Liver (tissue), 9 donors: ENCODE measurements around the gene OR2V1. TPM values are rescaled to one million over a fixed set of nuclear protein-coding genes. Genes with fewer than 3 reads are reported as not detected.

Experiments
- DNase-seq: peaks from one replicate; pipeline ENCODE4 v3.0.0-alpha.2; 2017; ENCODE audit warnings: low spot score
- H3K27ac ChIP-seq, 2 donors: one replicate each; pipeline ENCODE4 v1.7.0; 2013; ENCODE audit warnings: inconsistent platforms in 2 of 2, low read length in 2 of 2, control low read depth in 1 of 2, low read depth in 1 of 2, mild to moderate bottlenecking in 1 of 2
- H3K27me3 ChIP-seq, 4 donors: one replicate each; pipeline versions ENCODE4 v1.6.1 to v1.7.0; 2013; ENCODE audit warnings: low read length in 3 of 4, inconsistent platforms in 1 of 4, mild to moderate bottlenecking in 1 of 4, moderate library complexity in 1 of 4; ENCODE audit not compliant: control insufficient read depth in 4 of 4, insufficient read depth in 4 of 4
- H3K36me3 ChIP-seq, 4 donors: one replicate each; pipeline versions ENCODE4 v1.6.1 to v1.7.0; 2013; ENCODE audit warnings: low read length in 3 of 4, mild to moderate bottlenecking in 3 of 4, low read depth in 1 of 4, moderate library complexity in 1 of 4; ENCODE audit not compliant: control insufficient read depth in 4 of 4, insufficient read depth in 3 of 4
- H3K4me1 ChIP-seq, 4 donors: one replicate each; pipeline versions ENCODE4 v1.6.1 to v1.7.0; 2013; ENCODE audit warnings: low read length in 3 of 4, mild to moderate bottlenecking in 3 of 4, moderate library complexity in 1 of 4; ENCODE audit not compliant: control insufficient read depth in 4 of 4, insufficient read depth in 4 of 4
- H3K4me3 ChIP-seq, 3 donors: one replicate each; pipeline versions ENCODE4 v1.6.1 to v1.7.0; 2013; ENCODE audit warnings: low read length in 3 of 3, control low read depth in 1 of 3, low read depth in 1 of 3, mild to moderate bottlenecking in 1 of 3
- H3K9ac ChIP-seq, 2 donors: one replicate each; pipeline ENCODE4 v1.7.0; 2013; ENCODE audit warnings: low read length in 2 of 2, mild to moderate bottlenecking in 2 of 2, moderate library complexity in 2 of 2, control low read depth in 1 of 2, low read depth in 1 of 2
- H3K9me3 ChIP-seq, 4 donors: one replicate each; pipeline versions ENCODE4 v1.6.1 to v1.7.0; 2013; ENCODE audit warnings: low read length in 3 of 4; ENCODE audit not compliant: control insufficient read depth in 4 of 4
- FOXA1 ChIP-seq: IDR thresholded peaks from 2 replicates; pipeline ENCODE4 v1.6.1; 2016; ENCODE audit warnings: antibody characterized with exemption
- FOXA2 ChIP-seq: IDR thresholded peaks from 2 replicates; pipeline ENCODE4 v1.6.1; 2016; ENCODE audit warnings: antibody characterized with exemption
- JUND ChIP-seq, 2 donors: IDR thresholded peaks; 2 replicates each; pipeline ENCODE4 v1.6.1; 2016; ENCODE audit warnings: antibody characterized with exemption in 2 of 2
- NR2F2 ChIP-seq: IDR thresholded peaks from 2 replicates; pipeline ENCODE4 v1.6.1; 2016; ENCODE audit warnings: antibody characterized with exemption
- RAD21 ChIP-seq, 2 donors: IDR thresholded peaks; 2 replicates each; pipeline ENCODE4 v1.6.1; 2016; ENCODE audit warnings: antibody characterized with exemption in 2 of 2, mild to moderate bottlenecking in 2 of 2
- TAF1 ChIP-seq: conservative IDR thresholded peaks from 2 replicates; pipeline ENCODE4 v1.6.1; 2016; ENCODE audit warnings: antibody characterized with exemption, mild to moderate bottlenecking
- YY1 ChIP-seq: IDR thresholded peaks from 2 replicates; pipeline ENCODE4 v1.6.1; 2016; ENCODE audit warnings: antibody characterized with exemption, mild to moderate bottlenecking
- WGBS: extraction: QIAGEN DNeasy Blood & Tissue Kit; methylation state at CpG from one replicate; pipeline ENCODE4 v1.1.7; 2013; 5-methylcytosine and 5-hydroxymethylcytosine counted together
- polyA plus RNA-seq, 2 donors: library from polyadenylated mRNA; stranded (reverse) in 1 of 2; unstranded in 1 of 2; fragments of 200-250 nt in 1 of 2; fragments of >200 nt in 1 of 2; fragmentation: Nextera tagmentation in 1 of 2; extraction: Ambion mirVana in 1 of 2; gene quantifications; one replicate each; pipeline versions ENCODE4 v1.2.1 to v1.2.3, GENCODE V29; 2013 to 2015
- total RNA-seq, 2 donors: library from RNA; depleted of rRNA; stranded (reverse); fragments of >200 nt; gene quantifications; one replicate each; pipeline ENCODE4 v1.2.3, GENCODE V29; 2014
- TF ChIP-seq, protein P1 (sequence below): IDR thresholded peaks from 2 replicates; pipeline ENCODE4 v1.6.1; 2016; ENCODE audit warnings: antibody characterized with exemption
- TF ChIP-seq, protein P2 (sequence below): fragments of 150-350 bp; IDR thresholded peaks from 2 replicates; pipeline ENCODE4 v1.5.1; 2017; ENCODE audit warnings: improper control_type of control experiment, low read depth, low read length; ENCODE audit not compliant: missing input control
- TF ChIP-seq, protein P3 (sequence below): IDR thresholded peaks from 2 replicates; pipeline ENCODE4 v1.6.1; 2016; ENCODE audit warnings: antibody characterized with exemption, mild to moderate bottlenecking
- TF ChIP-seq, protein P4 (sequence below): IDR thresholded peaks from 2 replicates; pipeline ENCODE4 v1.6.1; 2016; ENCODE audit warnings: antibody characterized with exemption
- TF ChIP-seq, protein P5 (sequence below): IDR thresholded peaks from 2 replicates; pipeline ENCODE4 v1.6.1; 2016; ENCODE audit warnings: antibody characterized with exemption
- donor health status: healthy.
- donor health status: healthy.
- donor health status: healthy.
- donor health status: healthy.
- donor health status: healthy.

The OR2V1 gene
- total and polyA plus RNA-seq, 4 donors = not detected

DNA sequence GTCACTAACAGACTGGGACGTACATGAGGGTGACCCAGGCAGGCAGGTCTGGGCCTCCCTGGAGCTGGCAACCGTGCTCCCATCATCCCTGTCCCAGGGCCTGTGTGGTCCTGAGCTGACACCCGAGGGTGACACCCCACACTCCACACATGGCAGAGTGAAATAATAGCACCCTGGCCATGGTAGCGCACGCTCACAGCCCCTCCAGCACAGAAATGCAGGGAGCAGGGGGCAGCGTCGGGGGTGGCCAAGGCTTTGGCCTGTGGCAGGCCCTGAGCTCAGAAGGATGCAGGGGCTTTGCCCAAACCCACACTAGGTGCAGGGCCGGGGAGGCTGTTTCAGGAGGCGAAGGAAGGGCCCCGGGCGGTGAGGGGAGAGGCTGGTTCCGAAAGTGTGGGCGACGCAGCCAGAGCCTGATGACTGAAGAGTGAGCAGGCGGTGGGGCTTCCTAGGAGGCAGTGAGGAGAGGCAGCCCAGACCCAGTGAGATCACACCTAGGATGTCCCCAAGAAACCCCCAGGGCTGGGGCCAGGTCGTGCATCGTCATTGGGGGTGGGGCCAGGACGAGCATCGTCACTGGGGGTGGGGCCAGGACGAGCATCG is 29.3 kb upstream of the OR2V1 start:
- H3K27ac ChIP-seq = peak overlapping the region in 1 of 2 donors; percentile 39
- H3K27me3 ChIP-seq = peaks cover 0 to 5% (median 2%) of the 10 kb centered on the region in 4 donors
- H3K36me3 ChIP-seq = no peaks in the 10 kb centered on the region
- no peak overlapping the region for H3K9ac ChIP-seq
- no peaks in the 10 kb centered on the region for H3K9me3 ChIP-seq
- H3K4me1 ChIP-seq = no peaks in the 10 kb centered on the region
- no peak overlapping the region for H3K4me3 ChIP-seq
- TF ChIP-seq JUND (IDR thresholded peaks at IDR 0.05) = no peak
- TF ChIP-seq, protein P1, sequence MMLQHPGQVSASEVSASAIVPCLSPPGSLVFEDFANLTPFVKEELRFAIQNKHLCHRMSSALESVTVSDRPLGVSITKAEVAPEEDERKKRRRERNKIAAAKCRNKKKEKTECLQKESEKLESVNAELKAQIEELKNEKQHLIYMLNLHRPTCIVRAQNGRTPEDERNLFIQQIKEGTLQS = no peak
- TF ChIP-seq, protein P2, sequence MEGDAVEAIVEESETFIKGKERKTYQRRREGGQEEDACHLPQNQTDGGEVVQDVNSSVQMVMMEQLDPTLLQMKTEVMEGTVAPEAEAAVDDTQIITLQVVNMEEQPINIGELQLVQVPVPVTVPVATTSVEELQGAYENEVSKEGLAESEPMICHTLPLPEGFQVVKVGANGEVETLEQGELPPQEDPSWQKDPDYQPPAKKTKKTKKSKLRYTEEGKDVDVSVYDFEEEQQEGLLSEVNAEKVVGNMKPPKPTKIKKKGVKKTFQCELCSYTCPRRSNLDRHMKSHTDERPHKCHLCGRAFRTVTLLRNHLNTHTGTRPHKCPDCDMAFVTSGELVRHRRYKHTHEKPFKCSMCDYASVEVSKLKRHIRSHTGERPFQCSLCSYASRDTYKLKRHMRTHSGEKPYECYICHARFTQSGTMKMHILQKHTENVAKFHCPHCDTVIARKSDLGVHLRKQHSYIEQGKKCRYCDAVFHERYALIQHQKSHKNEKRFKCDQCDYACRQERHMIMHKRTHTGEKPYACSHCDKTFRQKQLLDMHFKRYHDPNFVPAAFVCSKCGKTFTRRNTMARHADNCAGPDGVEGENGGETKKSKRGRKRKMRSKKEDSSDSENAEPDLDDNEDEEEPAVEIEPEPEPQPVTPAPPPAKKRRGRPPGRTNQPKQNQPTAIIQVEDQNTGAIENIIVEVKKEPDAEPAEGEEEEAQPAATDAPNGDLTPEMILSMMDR = no peak
- DNase-seq = no peak
- WGBS = 60% methylated on average over 21 of the region's 21 CpGs

DNA sequence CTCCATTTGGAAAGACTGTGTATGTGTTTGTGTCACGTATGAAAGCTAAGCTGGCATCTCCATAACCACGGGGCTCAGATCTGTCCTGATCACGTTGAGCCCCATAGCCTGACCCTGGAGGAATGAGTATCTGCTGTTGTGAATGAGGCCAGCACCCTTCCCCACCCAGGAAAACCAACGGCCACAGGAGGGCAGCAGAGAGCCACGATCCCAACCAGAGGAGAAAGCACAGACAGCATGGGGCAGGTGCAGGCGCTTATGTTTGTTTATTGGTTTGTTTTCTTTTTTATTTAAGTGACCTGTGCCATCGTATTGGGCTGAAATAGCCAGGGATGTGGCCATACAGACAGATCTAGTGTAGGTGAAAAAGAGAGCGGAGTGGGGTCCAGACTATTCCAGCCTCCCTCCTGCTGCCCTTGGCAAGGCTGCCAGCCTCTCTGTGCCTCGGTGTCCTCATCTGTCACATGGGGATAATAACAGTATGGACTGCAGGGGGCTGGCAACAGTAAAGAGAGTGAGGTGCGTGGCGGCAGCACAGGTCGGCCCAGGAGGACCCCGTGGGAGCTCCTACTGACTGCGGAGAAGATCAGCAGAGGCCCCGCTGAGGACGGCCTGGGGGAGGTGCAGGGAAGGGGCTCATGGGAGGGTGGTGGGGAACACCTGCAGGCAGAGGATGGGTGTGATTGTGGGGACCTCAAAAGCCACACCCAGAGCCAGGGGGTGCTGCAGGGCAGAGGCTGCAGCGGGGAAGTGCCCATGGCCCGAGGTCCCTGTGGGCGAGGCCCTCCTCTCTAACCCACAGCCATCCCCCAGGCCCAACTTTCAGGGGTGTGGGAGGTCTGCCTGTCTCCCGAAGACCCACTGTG is 28.6 kb upstream of the OR2V1 start:
- 54% methylated on average over 20 of the region's 20 CpGs for WGBS
- H3K36me3 ChIP-seq = no peaks in the 10 kb centered on the region
- TF ChIP-seq RAD21 (IDR thresholded peaks at IDR 0.05) (peak; percentile 91 to 94), FOXA2 (no peak)
- TF ChIP-seq, protein P2 = peak; percentile 89
- no peaks in the 10 kb centered on the region for H3K9me3 ChIP-seq
- peaks cover 0 to 3% (median 1%) of the 10 kb centered on the region in 4 donors for H3K27me3 ChIP-seq
- no peak overlapping the region for H3K4me3 ChIP-seq
- no peaks in the 10 kb centered on the region for H3K4me1 ChIP-seq
- H3K27ac ChIP-seq = no peak overlapping the region
- peak; percentile 98 for DNase-seq
- H3K9ac ChIP-seq = no peak overlapping the region

DNA sequence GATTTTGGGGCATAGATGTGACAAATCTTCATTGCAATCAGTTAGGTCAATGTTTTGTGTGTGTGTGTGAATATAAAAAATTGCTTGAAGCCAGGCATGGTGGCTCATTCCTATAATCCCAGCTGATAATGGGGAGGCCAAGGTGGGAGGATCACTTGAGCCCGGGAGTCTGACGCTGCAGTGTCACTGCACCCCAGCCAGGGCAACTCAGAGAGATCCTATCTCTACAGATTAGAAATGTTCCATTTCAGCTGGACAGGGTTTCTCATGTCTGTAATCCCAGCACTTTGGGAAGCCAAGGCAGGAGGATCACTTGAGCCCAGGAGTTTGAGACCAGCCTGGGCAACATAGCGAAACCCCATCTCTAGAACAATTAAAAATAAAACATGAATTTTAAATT is 27.9 kb upstream of the OR2V1 start:
- no peak overlapping the region for H3K9ac ChIP-seq
- 95% methylated on average over 3 of the region's 3 CpGs for WGBS
- no peaks in the 10 kb centered on the region for H3K36me3 ChIP-seq
- no peaks in the 10 kb centered on the region for H3K27me3 ChIP-seq
- DNase-seq = no peak
- H3K9me3 ChIP-seq = no peaks in the 10 kb centered on the region
- H3K4me3 ChIP-seq = no peak overlapping the region
- H3K4me1 ChIP-seq = no peaks in the 10 kb centered on the region
- no peak overlapping the region for H3K27ac ChIP-seq
- TF ChIP-seq, protein P3, sequence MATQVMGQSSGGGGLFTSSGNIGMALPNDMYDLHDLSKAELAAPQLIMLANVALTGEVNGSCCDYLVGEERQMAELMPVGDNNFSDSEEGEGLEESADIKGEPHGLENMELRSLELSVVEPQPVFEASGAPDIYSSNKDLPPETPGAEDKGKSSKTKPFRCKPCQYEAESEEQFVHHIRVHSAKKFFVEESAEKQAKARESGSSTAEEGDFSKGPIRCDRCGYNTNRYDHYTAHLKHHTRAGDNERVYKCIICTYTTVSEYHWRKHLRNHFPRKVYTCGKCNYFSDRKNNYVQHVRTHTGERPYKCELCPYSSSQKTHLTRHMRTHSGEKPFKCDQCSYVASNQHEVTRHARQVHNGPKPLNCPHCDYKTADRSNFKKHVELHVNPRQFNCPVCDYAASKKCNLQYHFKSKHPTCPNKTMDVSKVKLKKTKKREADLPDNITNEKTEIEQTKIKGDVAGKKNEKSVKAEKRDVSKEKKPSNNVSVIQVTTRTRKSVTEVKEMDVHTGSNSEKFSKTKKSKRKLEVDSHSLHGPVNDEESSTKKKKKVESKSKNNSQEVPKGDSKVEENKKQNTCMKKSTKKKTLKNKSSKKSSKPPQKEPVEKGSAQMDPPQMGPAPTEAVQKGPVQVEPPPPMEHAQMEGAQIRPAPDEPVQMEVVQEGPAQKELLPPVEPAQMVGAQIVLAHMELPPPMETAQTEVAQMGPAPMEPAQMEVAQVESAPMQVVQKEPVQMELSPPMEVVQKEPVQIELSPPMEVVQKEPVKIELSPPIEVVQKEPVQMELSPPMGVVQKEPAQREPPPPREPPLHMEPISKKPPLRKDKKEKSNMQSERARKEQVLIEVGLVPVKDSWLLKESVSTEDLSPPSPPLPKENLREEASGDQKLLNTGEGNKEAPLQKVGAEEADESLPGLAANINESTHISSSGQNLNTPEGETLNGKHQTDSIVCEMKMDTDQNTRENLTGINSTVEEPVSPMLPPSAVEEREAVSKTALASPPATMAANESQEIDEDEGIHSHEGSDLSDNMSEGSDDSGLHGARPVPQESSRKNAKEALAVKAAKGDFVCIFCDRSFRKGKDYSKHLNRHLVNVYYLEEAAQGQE = no peak
- TF ChIP-seq TAF1 (no peak), FOXA1 (no peak), FOXA2 (no peak), YY1 (no peak), NR2F2 (no peak)
- TF ChIP-seq, protein P4, sequence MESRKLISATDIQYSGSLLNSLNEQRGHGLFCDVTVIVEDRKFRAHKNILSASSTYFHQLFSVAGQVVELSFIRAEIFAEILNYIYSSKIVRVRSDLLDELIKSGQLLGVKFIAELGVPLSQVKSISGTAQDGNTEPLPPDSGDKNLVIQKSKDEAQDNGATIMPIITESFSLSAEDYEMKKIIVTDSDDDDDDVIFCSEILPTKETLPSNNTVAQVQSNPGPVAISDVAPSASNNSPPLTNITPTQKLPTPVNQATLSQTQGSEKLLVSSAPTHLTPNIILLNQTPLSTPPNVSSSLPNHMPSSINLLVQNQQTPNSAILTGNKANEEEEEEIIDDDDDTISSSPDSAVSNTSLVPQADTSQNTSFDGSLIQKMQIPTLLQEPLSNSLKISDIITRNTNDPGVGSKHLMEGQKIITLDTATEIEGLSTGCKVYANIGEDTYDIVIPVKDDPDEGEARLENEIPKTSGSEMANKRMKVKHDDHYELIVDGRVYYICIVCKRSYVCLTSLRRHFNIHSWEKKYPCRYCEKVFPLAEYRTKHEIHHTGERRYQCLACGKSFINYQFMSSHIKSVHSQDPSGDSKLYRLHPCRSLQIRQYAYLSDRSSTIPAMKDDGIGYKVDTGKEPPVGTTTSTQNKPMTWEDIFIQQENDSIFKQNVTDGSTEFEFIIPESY = no peak
- TF ChIP-seq, protein P2 = no peak
- TF ChIP-seq, protein P5, sequence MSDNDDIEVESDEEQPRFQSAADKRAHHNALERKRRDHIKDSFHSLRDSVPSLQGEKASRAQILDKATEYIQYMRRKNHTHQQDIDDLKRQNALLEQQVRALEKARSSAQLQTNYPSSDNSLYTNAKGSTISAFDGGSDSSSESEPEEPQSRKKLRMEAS = no peak
